Epithelial cell of proximal tubule (primary cell): ENCODE data around the gene NCBP3. TPM values are rescaled to one million over a fixed set of nuclear protein-coding genes. Genes with fewer than 3 reads are reported as not detected.

Experiments used
- DNase-seq: peaks from one replicate; pipeline ENCODE4 v3.0.0-alpha.2; 2011; ENCODE audit warnings: low read depth
- H3K4me3 ChIP-seq: 2 replicates; pipeline ENCODE4 v1.5.1; 2011; ENCODE audit warnings: low read depth, mild to moderate bottlenecking, low read length
- total RNA-seq: library from RNA; depleted of rRNA; stranded (reverse); fragments of >200 nt; gene quantifications from 2 replicates; pipeline ENCODE4 v1.2.3, GENCODE V29; 2015
- TF ChIP-seq, protein P1 (sequence below): conservative IDR thresholded peaks from 2 replicates; pipeline ENCODE4 v1.5.1; 2012; ENCODE audit warnings: low read depth, mild to moderate bottlenecking, low read length

NCBP3 gene
- total RNA-seq, 1 donor from 2014 or later: 16.4 TPM

DNA sequence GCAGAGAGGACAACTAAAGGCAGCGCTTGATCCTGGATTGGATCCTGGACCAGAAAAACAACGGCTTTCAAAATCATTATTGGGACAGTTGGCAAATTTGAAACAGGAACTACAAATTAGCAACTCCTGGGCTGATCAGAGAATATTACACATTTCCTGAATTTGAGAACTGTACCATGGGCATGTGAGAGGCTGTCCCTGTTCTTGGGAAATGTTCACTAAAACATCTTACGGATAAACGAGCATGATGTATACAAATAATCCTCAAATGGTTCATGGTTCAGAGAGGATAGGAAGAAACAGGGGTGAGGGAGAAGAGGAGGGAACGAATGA lies 42.8 kb downstream of the NCBP3 start:
- DNase-seq: no peak
- no peak overlapping the region for H3K4me3 ChIP-seq
- TF ChIP-seq, protein P1, sequence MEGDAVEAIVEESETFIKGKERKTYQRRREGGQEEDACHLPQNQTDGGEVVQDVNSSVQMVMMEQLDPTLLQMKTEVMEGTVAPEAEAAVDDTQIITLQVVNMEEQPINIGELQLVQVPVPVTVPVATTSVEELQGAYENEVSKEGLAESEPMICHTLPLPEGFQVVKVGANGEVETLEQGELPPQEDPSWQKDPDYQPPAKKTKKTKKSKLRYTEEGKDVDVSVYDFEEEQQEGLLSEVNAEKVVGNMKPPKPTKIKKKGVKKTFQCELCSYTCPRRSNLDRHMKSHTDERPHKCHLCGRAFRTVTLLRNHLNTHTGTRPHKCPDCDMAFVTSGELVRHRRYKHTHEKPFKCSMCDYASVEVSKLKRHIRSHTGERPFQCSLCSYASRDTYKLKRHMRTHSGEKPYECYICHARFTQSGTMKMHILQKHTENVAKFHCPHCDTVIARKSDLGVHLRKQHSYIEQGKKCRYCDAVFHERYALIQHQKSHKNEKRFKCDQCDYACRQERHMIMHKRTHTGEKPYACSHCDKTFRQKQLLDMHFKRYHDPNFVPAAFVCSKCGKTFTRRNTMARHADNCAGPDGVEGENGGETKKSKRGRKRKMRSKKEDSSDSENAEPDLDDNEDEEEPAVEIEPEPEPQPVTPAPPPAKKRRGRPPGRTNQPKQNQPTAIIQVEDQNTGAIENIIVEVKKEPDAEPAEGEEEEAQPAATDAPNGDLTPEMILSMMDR: no peak

DNA sequence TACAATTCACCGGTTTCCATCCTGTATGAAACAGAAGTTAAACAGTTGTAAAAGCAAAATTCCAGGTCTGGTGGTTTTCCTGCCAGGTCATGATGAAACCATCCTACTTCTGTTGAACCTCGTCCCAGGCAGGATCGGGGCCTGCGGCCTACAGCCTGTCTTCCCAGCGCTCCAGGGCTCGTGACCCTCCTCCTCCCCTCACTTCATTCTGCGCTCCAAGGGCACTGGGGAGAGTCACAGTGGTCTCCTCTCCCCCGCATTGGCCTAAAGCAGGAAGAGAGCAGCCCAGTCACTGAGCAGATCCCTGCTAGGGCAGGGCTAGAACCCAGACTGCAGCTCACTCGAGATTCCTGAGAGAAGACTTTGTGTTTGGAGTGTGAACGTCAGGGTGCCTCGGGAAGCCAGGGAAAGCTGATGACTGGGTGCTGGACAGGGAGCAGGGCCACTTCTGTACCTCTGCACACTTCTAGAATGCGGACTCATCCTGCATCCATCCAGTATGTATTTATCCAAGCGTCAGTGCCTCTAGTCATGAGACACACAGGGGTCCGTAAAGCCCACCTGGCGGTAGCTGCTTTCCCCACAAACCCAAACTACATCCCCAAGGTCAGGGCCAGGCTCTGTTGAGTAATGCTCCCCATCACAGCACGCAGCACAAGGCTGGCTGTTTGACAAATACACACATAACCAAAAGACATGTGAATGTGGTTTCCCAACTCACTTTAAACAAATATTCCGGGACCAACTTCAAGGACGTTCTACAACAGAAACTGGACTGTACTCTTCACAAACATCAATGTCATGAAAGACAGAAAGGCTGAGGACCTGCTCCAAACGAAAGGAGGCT lies 43.4 kb downstream of the NCBP3 start:
- TF ChIP-seq, protein P1: no peak
- H3K4me3 ChIP-seq: no peak overlapping the region
- DNase-seq: no peak

DNA sequence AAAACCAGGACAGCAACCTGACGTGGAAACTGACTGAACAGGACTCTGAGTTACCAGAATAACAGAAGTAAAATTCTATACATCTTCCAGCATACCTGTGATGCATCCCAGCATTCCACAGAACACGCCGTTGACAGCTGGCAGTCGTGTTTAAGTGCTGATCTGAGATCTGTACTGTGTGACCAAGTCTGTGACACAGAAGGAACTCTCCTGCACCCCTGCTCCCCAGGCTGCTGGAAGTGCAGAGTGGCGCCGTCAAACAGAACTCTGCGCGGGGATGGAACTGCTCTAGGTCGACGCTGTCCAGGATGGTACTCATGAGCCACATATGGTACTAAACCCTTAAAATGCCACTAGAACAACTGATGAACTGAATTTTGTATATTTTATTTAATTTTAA lies 44.3 kb downstream of the NCBP3 start:
- DNase-seq: no peak
- H3K4me3 ChIP-seq: no peak overlapping the region
- TF ChIP-seq, protein P1: no peak

DNA sequence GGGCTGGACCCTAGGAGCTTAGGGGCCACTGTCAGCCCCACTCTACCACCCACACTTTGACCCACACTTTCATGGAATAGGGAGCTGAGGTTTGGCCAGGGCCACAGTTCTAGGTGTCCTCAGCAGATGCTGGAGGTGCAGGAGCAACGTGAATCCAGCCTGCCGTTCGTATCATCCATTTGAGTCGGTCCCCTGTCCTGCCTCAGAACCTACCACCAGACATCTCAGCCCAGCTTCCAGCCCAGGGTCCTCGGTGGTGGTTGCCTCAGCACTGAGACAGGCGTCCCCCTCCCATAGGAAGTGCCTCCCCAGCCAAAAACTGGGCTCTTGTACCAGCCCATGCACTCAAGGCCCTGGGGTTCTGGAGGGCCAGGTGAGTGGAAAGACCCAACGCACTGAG lies 44.7 kb downstream of the NCBP3 start:
- TF ChIP-seq, protein P1: no peak
- H3K4me3 ChIP-seq: no peak overlapping the region
- DNase-seq: no peak

DNA sequence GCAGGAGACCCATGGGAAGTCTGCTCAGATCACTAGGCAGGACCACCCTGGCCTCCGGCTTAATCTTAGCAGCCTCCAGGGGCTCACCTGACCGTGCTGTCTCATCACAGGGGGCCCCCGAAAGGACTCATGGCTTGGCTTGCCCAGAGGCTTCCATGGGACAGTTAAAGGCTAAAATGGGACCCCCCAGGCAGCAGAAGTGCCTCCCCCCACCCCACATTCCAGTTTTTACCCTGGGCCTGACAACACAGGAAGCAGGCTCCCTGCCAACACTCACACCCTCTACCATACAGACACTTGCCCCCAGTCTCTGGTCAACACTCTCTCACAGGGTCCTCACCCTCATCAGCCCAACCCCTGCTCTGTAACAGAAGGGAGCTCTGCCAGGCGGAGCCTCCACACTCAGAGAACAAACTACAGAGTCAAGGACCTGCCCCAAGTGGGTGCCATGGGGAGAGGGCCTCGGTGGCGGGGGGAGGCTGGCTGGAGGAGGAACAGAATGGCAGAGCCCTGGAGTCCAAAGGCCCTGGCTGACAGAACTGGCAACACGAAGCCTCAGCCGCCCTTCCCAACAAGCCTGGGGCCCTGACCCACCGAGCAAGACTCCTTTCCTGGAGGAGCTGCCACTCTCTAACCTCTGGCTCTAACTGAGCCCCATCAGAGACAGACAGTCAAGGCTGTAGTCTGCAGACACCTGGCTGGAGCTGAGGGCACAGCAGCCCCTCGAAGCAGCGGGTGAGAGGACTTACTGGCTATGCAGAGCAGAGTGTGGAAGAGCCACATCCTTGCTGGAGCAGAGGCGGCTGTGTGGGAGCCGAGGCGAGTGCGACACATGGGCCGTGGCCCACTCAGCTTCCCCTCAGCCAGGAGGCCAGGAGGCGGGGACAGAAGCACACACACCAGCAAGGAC lies 45.4 kb downstream of the NCBP3 start, which contains the start of gene ITGAE:
Gene ITGAE (minus strand): TSS at position 827 of the 910 bp plus-strand sequence. CDS start 44 bp downstream, at position 783.
- DNase-seq: no peak
- H3K4me3 ChIP-seq: no peak within 1 kb of the TSS
- TF ChIP-seq, protein P1: no peak

DNA sequence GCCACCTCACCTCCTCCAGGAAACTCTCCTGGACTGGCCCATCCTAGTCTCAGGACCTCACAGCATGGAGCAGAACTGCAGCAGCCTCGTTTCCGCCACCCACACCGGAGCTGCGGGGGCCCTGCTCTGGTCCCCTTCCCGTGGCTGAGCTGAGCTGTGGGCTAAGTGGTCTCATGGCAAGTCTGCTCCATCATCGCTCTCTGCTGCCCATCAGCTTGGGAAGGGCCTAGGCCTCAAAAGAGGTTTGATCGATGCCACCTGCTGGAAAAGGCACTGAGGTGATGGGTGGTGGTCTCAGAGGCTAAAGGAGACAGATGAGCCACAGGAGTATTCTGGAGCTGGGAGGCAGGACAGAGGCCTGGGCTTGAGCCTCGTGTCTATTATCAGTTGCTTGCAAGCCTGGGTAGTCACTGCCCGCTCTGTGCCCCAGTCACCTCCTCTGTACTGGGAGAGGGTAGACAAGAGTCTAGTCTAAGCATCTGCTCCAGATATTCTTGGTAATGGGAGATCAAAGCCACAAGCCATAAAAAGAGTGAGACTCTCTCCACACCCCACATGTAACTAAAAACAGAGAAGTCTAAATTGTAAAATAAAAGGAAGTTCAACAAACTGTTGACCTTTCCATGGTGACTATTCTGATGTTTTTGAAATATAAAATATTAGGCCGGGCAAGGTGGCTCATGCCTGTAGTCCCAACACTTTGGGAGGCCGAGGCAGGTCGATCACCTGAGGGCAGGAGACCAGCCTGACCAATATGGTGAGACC lies 46.7 kb downstream of the NCBP3 start:
- DNase-seq: no peak
- H3K4me3 ChIP-seq: no peak overlapping the region
- TF ChIP-seq, protein P1: no peak
